H1 (cell line): ENCODE results near the gene GPR37. TPM values are rescaled to one million over a fixed set of nuclear protein-coding genes. Genes with fewer than 3 reads are reported as not detected.

Experiments used
- CTCF ChIA-PET: fragments of 300-600 bp; sonication (Branson Sonifier 250); formaldehyde crosslinking; loops from one replicate; lab custom pipeline; 2021; ENCODE audit not compliant: partially characterized antibody; lab: Charles Lee
- POLR2A ChIA-PET: fragments of 300-600 bp; sonication (Branson Sonifier 250); formaldehyde crosslinking; loops from one replicate; lab custom pipeline; 2021; ENCODE audit warnings: inconsistent platforms; ENCODE audit not compliant: partially characterized antibody; lab: Charles Lee
- DNase-seq, 2 experiments: peaks; one replicate each; pipeline versions ENCODE4 v3.0.0 to v3.0.0-alpha.2; 2010 to 2022; ENCODE audit warnings: low spot score in 2 of 2, low read depth in 1 of 2, mixed read lengths in 1 of 2
- FAIRE-seq: peaks from 2 replicates; lab custom pipeline; 2011; peaks lifted over from hg19 to GRCh38; lab: Jason Lieb, UNC
- H2AFZ ChIP-seq: 2 replicates; pipeline ENCODE4 v1.8.1; 2012; ENCODE audit warnings: low read length, inconsistent platforms
- H2AK5ac ChIP-seq: 2 replicates; pipeline ENCODE4 v1.6.1; 2013; ENCODE audit warnings: low read depth, low read length
- H2BK120ac ChIP-seq: replicated peaks from 2 replicates; pipeline ENCODE3; 2013; ENCODE audit warnings: low read depth, low read length, inconsistent platforms
- H2BK12ac ChIP-seq: 2 replicates; pipeline ENCODE4 v1.6.1; 2013; ENCODE audit warnings: low read depth, low read length
- H2BK15ac ChIP-seq: 2 replicates; pipeline ENCODE4 v1.6.1; 2013; ENCODE audit warnings: low read length
- H2BK20ac ChIP-seq: 2 replicates; pipeline ENCODE4 v1.6.1; 2013; ENCODE audit warnings: low read length
- H2BK5ac ChIP-seq: 2 replicates; pipeline ENCODE4 v1.6.1; 2013; ENCODE audit warnings: low read depth, low read length
- H3K14ac ChIP-seq: 2 replicates; pipeline ENCODE4 v1.6.1; 2013; ENCODE audit warnings: inconsistent platforms; ENCODE audit not compliant: insufficient read length
- H3K18ac ChIP-seq: 2 replicates; pipeline ENCODE4 v1.6.1; 2013; ENCODE audit warnings: low read length; ENCODE audit errors: extremely low read depth
- H3K23ac ChIP-seq: 2 replicates; pipeline ENCODE4 v1.6.1; 2013; ENCODE audit warnings: inconsistent platforms; ENCODE audit not compliant: insufficient read length
- H3K23me2 ChIP-seq: 2 replicates; pipeline ENCODE4 v1.6.1; 2013; ENCODE audit warnings: low read depth, low read length
- H3K27ac ChIP-seq: 2 replicates; pipeline ENCODE4 v1.6.1; 2011; ENCODE audit warnings: low read depth, low read length, inconsistent platforms
- H3K27me3 ChIP-seq, 4 experiments: replicated peaks in 1 of 4; 1 replicate in 1 of 4; 2 replicates in 3 of 4; pipeline versions ENCODE4 v1.6.1 to v1.8.1; 2011 to 2013; ENCODE audit warnings: low read length in 3 of 4, mild to moderate bottlenecking in 3 of 4, inconsistent platforms in 2 of 4, mixed read lengths in 2 of 4, moderate library complexity in 1 of 4; ENCODE audit not compliant: control insufficient read depth in 3 of 4, insufficient read depth in 3 of 4; ENCODE audit errors: extremely low read depth in 1 of 4
- H3K36me3 ChIP-seq, 4 experiments: 2 replicates each; pipeline versions ENCODE4 v1.6.1 to v1.8.1; 2011 to 2013; ENCODE audit warnings: mild to moderate bottlenecking in 4 of 4, low read length in 3 of 4, moderate library complexity in 2 of 4, control low read depth in 1 of 4, inconsistent platforms in 1 of 4; ENCODE audit not compliant: insufficient read depth in 4 of 4, control insufficient read depth in 2 of 4
- H3K4ac ChIP-seq: replicated peaks from 2 replicates; pipeline ENCODE3; 2013; ENCODE audit warnings: low read length, low read depth, mixed read lengths, inconsistent platforms; ENCODE audit not compliant: insufficient read length
- H3K4me1 ChIP-seq, 4 experiments: replicated peaks in 1 of 4; 1 replicate in 1 of 4; 2 replicates in 3 of 4; pipeline versions ENCODE4 v1.6.1 to v1.8.1; 2011 to 2013; ENCODE audit warnings: low read length in 3 of 4, inconsistent platforms in 2 of 4, mixed read lengths in 1 of 4; ENCODE audit not compliant: insufficient read depth in 4 of 4, control insufficient read depth in 3 of 4
- H3K4me2 ChIP-seq, 2 experiments: 2 replicates each; pipeline versions ENCODE4 v1.6.1 to v1.8.1; 2011 to 2013; ENCODE audit warnings: low read depth in 2 of 2, low read length in 2 of 2, control low read depth in 1 of 2, inconsistent platforms in 1 of 2, mild to moderate bottlenecking in 1 of 2; ENCODE audit not compliant: insufficient read depth in 1 of 2
- H3K4me3 ChIP-seq, 4 experiments: fragments of 200-600, 300-600 bp in 1 of 4; sonication (generic), shearing (Covaris generic), sonication (Bioruptor Twin) in 1 of 4; 2 replicates each; pipeline versions ENCODE4 v1.5.1 to v1.8.1; 2011 to 2016; ENCODE audit warnings: low read length in 4 of 4, low read depth in 3 of 4, control low read depth in 2 of 4, inconsistent platforms in 2 of 4, mild to moderate bottlenecking in 2 of 4, mixed read lengths in 1 of 4, moderate library complexity in 1 of 4; ENCODE audit not compliant: insufficient read depth in 2 of 4; ENCODE audit errors: extremely low read depth in 1 of 4
- H3K56ac ChIP-seq: replicated peaks from 2 replicates; pipeline ENCODE3; 2013; ENCODE audit warnings: low read depth, mild to moderate bottlenecking, mixed read lengths, low read length, inconsistent platforms; ENCODE audit not compliant: insufficient read length
- H3K79me1 ChIP-seq: 2 replicates; pipeline ENCODE4 v1.6.1; 2013; ENCODE audit warnings: low read depth, low read length, control low read depth
- H3K79me2 ChIP-seq, 2 experiments: 2 replicates each; pipeline versions ENCODE4 v1.6.1 to v1.8.1; 2012 to 2013; ENCODE audit warnings: low read length in 2 of 2, mild to moderate bottlenecking in 2 of 2, inconsistent platforms in 1 of 2; ENCODE audit not compliant: insufficient read depth in 2 of 2, control insufficient read depth in 1 of 2
- H3K9ac ChIP-seq, 4 experiments: replicated peaks in 1 of 4; 1 replicate in 1 of 4; 2 replicates in 3 of 4; pipeline versions ENCODE4 v1.6.1 to v1.8.1; 2011 to 2013; ENCODE audit warnings: low read depth in 3 of 4, low read length in 3 of 4, control low read depth in 2 of 4, mild to moderate bottlenecking in 2 of 4, moderate library complexity in 2 of 4, inconsistent platforms in 1 of 4; ENCODE audit errors: extremely low read depth in 1 of 4
- H3K9me3 ChIP-seq, 2 experiments: 2 replicates each; pipeline versions ENCODE4 v1.6.1 to v1.8.1; 2012 to 2013; ENCODE audit warnings: mild to moderate bottlenecking in 2 of 2, moderate library complexity in 2 of 2, control low read depth in 1 of 2, inconsistent platforms in 1 of 2, low read depth in 1 of 2, low read length in 1 of 2, mixed read lengths in 1 of 2; ENCODE audit not compliant: insufficient read depth in 2 of 2
- H4K20me1 ChIP-seq, 2 experiments: replicated peaks in 1 of 2; 2 replicates each; pipeline versions ENCODE3 to v1.8.1; 2011 to 2013; ENCODE audit warnings: inconsistent platforms in 2 of 2, low read length in 2 of 2, mild to moderate bottlenecking in 1 of 2; ENCODE audit not compliant: insufficient read depth in 2 of 2, control insufficient read depth in 1 of 2
- H4K5ac ChIP-seq: 2 replicates; pipeline ENCODE4 v1.6.1; 2013; ENCODE audit warnings: low read length, low read depth, mixed read lengths, inconsistent platforms; ENCODE audit not compliant: insufficient read length
- H4K8ac ChIP-seq: 2 replicates; pipeline ENCODE4 v1.8.0; 2013; ENCODE audit warnings: mild to moderate bottlenecking, moderate library complexity, low read length, inconsistent platforms; ENCODE audit not compliant: insufficient read depth; ENCODE audit errors: extremely low read depth
- H4K91ac ChIP-seq: replicated peaks from 2 replicates; pipeline ENCODE3; 2013; ENCODE audit warnings: low read length, mixed read lengths, inconsistent platforms; ENCODE audit not compliant: insufficient read length
- RXRA ChIP-seq: IDR thresholded peaks from 2 replicates; pipeline ENCODE4 v1.6.1; 2011; ENCODE audit warnings: low read depth, mild to moderate bottlenecking, low read length, moderate library complexity; ENCODE audit not compliant: insufficient read depth
- TAF7 ChIP-seq: optimal IDR thresholded peaks from 2 replicates; pipeline ENCODE3; 2011; ENCODE audit warnings: low read depth, mild to moderate bottlenecking, inconsistent platforms, low read length, moderate library complexity, borderline replicate concordance
- TEAD4 ChIP-seq: IDR thresholded peaks from 2 replicates; pipeline ENCODE4 v1.6.1; 2012; ENCODE audit warnings: low read depth, low read length, inconsistent platforms, mixed read lengths
- WGBS, 2 experiments: shearing (Covaris generic) in 1 of 2; methylation state at CpG; one replicate each; pipeline versions ENCODE4 v1.1.6 to v1.1.7; 2013 to 2015; ENCODE audit warnings: low lambda C conversion rate in 2 of 2, mixed read lengths in 2 of 2, inconsistent platforms in 1 of 2, low coverage in 1 of 2, missing lambda C conversion rate in 1 of 2; ENCODE audit not compliant: insufficient replicate concordance in 2 of 2, insufficient coverage in 1 of 2, insufficient read length in 1 of 2; ENCODE audit errors: extremely low coverage in 1 of 2, missing lambda C conversion rate in 1 of 2; 5-methylcytosine and 5-hydroxymethylcytosine counted together
- polyA plus RNA-seq, 7 experiments: library from polyadenylated mRNA; depleted of rRNA in 3 of 7; stranded (reverse) in 5 of 7; unstranded in 2 of 7; fragments of >200 nt in 5 of 7; fragments of 200-250 nt in 2 of 7; gene quantifications; 1 replicate in 5 of 7; 2 replicates in 1 of 7; 4 replicates in 1 of 7; pipeline versions ENCODE4 v1.2.1 to v1.2.3, GENCODE V29; 2011 to 2013; ENCODE audit warnings: missing spikeins in 2 of 7, mixed read lengths in 2 of 7
- total RNA-seq: library from RNA; stranded (reverse); fragmentation: NEBNext Ultra II Directional; extraction: Animal tissue kit (Norgen Biotek cat#: 25700); gene quantifications from 2 replicates; pipeline ENCODE4 v1.2.1, GENCODE V29; 2021

Gene GPR37
- total and polyA plus RNA-seq, 2 of the 8 experiments (the other 6 are each of a cell fraction or from before 2014, with no cell fraction given): 1.5 to 17.4 TPM

GRCh38 chr7:124700655-124701054, 64.9 kb downstream of the GPR37 start:
- TF ChIP-seq TEAD4: no peak
- TF ChIP-seq RXRA: no peak
- TF ChIP-seq TAF7: no peak
- H2BK20ac ChIP-seq: no peak overlapping the region
- no peaks in the 10 kb centered on the region for H3K36me3 ChIP-seq
- CTCF ChIA-PET: interaction anchor here (0.5 kb wide), 2 partner anchors 531 to 545 kb away, joined by 3 to 4 read pairs; no protein-coding TSS in a partner anchor
- H3K23me2 ChIP-seq: no peaks in the 10 kb centered on the region; the same call in 1 of the 2 replicates
- H4K91ac ChIP-seq: no peak overlapping the region
- H2BK120ac ChIP-seq: no peak overlapping the region
- no peak overlapping the region for H4K8ac ChIP-seq
- no peak overlapping the region for H2AFZ ChIP-seq
- H3K9me3 ChIP-seq: no peaks in the 10 kb centered on the region
- H3K27me3 ChIP-seq: no peaks in the 10 kb centered on the region
- no peak overlapping the region for H3K4me3 ChIP-seq
- FAIRE-seq (no peak), DNase-seq (no peak)
- 81% methylated on average over 3 of the region's 3 CpGs; no CpG with 5 or more reads in 1 of the 2 experiments for WGBS, 2 experiments
- POLR2A ChIA-PET: no interaction called here
- no peaks in the 10 kb centered on the region for H3K4me1 ChIP-seq
- H3K9ac ChIP-seq: no peak overlapping the region
- H4K5ac ChIP-seq: no peak overlapping the region
- no peaks in the 10 kb centered on the region for H3K79me1 ChIP-seq
- H2BK5ac ChIP-seq: no peak overlapping the region
- no peak overlapping the region for H3K23ac ChIP-seq
- no peak overlapping the region for H3K4me2 ChIP-seq
- no peak overlapping the region for H2BK15ac ChIP-seq
- H3K18ac ChIP-seq: no peak overlapping the region
- no peak overlapping the region for H3K4ac ChIP-seq
- no peak overlapping the region for H3K27ac ChIP-seq
- H3K56ac ChIP-seq: no peak overlapping the region
- H3K14ac ChIP-seq: no peak overlapping the region
- no peak overlapping the region for H2BK12ac ChIP-seq
- no peak overlapping the region for H2AK5ac ChIP-seq
- no peaks in the 10 kb centered on the region for H4K20me1 ChIP-seq
- no peaks in the 10 kb centered on the region for H3K79me2 ChIP-seq
